Hematopoietic multipotent progenitor cell treated with erythropoietin and hydrocortisone succinate and interleukin-3 and kit ligand, for 8 days (in vitro differentiated cells): ENCODE results near the gene CRB2.

Experiments used
- DNase-seq: peaks from one replicate; pipeline ENCODE4 v3.0.0-alpha.2; 2015

CRB2 gene

GRCh38 chr9:123425836-123426365 lies 69.9 kb downstream of the CRB2 start:
- DNase-seq, result no peak

GRCh38 chr9:123426406-123426805 lies 70.4 kb downstream of the CRB2 start:
- no peak for DNase-seq
